HCT116 (cell line): Measurements from ENCODE around the gene ISOC2. TPM values are rescaled to one million over a fixed set of nuclear protein-coding genes. Genes with fewer than 3 reads are reported as not detected.
A peak's percentile ranks its signal among the peaks of the same experiment; 100 is the strongest.

Source experiments
- ATAC-seq: fragments of 200-7000 bp; cut with Tn5 transposase; 2 replicates; pipeline ENCODE4 v1.9.1; 2020; ENCODE audit warnings: mild to moderate bottlenecking, moderate library complexity
- BruUV-seq: library from RNA; stranded (reverse); fragments of 400-500 nt; replicated peaks from 2 replicates; lab custom pipeline; 2021; lab: Mats Ljungman, UMichigan
- CTCF ChIA-PET: fragments of 300-600 bp; sonication (Branson Sonifier 250); formaldehyde crosslinking; loops from one replicate; lab custom pipeline; 2021; ENCODE audit warnings: antibody characterized with exemption; lab: Charles Lee
- POLR2A ChIA-PET: fragments of 300-600, 350-600 bp; sonication (Branson Sonifier 250); formaldehyde crosslinking; loops from one replicate; lab custom pipeline; 2021; ENCODE audit warnings: antibody characterized with exemption; lab: Charles Lee
- RAD21 ChIA-PET, 2 experiments: fragments of 300-600 bp; sonication (Branson Sonifier 250); formaldehyde crosslinking; loops; one replicate each; lab custom pipeline; 2023; ENCODE audit warnings: low total read pairs in 2 of 2; ENCODE audit not compliant: uncharacterized antibody in 2 of 2, unreplicated experiment in 2 of 2, low non-redundant PET in 1 of 2; lab: Charles Lee
- DNase-seq: peaks from one replicate; pipeline ENCODE4 v3.0.0-alpha.2; 2010; ENCODE audit warnings: low read depth, low spot score
- H2AFZ ChIP-seq: fragments of 200-600 bp; shearing (Covaris generic), sonication (generic); 2 replicates; pipeline ENCODE4 v1.6.1; 2017; ENCODE audit warnings: low read depth, mixed run types, mixed read lengths, antibody characterized with exemption, low read length; ENCODE audit not compliant: poor library complexity, severe bottlenecking
- H3K27ac ChIP-seq: 2 replicates; pipeline ENCODE4 v1.5.1; 2012; ENCODE audit warnings: low read depth, low read length
- H3K27me3 ChIP-seq: fragments of 200-600 bp; sonication (generic); 2 replicates; pipeline ENCODE4 v1.6.1; 2016; ENCODE audit warnings: mixed run types, low read length, mixed read lengths; ENCODE audit not compliant: insufficient read depth
- H3K36me3 ChIP-seq, 2 experiments: fragments of 200-500 bp in 1 of 2; fragments of 200-600 bp in 1 of 2; sonication (Bioruptor generic) in 1 of 2; sonication (generic) in 1 of 2; 2 replicates each; pipeline versions ENCODE4 v1.5.1 to v1.6.1; 2014 to 2016; ENCODE audit warnings: low read length in 2 of 2, inconsistent platforms in 1 of 2, mixed read lengths in 1 of 2, mixed run types in 1 of 2; ENCODE audit not compliant: insufficient read depth in 2 of 2, control insufficient read depth in 1 of 2
- H3K4me1 ChIP-seq, 2 experiments: fragments of 200-600 bp in 1 of 2; sonication (generic) in 1 of 2; 2 replicates each; pipeline versions ENCODE4 v1.5.1 to v1.6.1; 2012 to 2017; ENCODE audit warnings: low read length in 2 of 2, inconsistent platforms in 1 of 2, mild to moderate bottlenecking in 1 of 2, mixed read lengths in 1 of 2, mixed run types in 1 of 2, moderate library complexity in 1 of 2; ENCODE audit not compliant: insufficient read depth in 2 of 2, control insufficient read depth in 1 of 2
- H3K4me2 ChIP-seq: fragments of 200-600 bp; sonication (generic); 2 replicates; pipeline ENCODE4 v1.6.1; 2017; ENCODE audit warnings: mixed run types, low read length, mixed read lengths
- H3K4me3 ChIP-seq, 2 experiments: fragments of 200-600 bp in 1 of 2; sonication (generic) in 1 of 2; replicated peaks in 1 of 2; 2 replicates each; pipeline ENCODE4 v1.5.1; 2011 to 2016; ENCODE audit warnings: low read length in 2 of 2, control low read depth in 1 of 2, low read depth in 1 of 2, mild to moderate bottlenecking in 1 of 2, mixed read lengths in 1 of 2, mixed run types in 1 of 2
- H3K79me2 ChIP-seq: fragments of 200-600 bp; sonication (generic); 2 replicates; pipeline ENCODE4 v1.6.1; 2017; ENCODE audit warnings: mild to moderate bottlenecking, mixed run types, low read length, moderate library complexity, mixed read lengths; ENCODE audit not compliant: insufficient read depth
- H3K9ac ChIP-seq: fragments of 200-600 bp; sonication (generic); 2 replicates; pipeline ENCODE4 v1.6.1; 2016; ENCODE audit warnings: low read length, mixed read lengths
- H3K9me2 ChIP-seq: fragments of 200-600 bp; sonication (generic), shearing (Covaris generic); 2 replicates; pipeline ENCODE4 v1.6.1; 2017; ENCODE audit warnings: mixed run types, mild to moderate bottlenecking, moderate library complexity; ENCODE audit not compliant: insufficient read depth
- H3K9me3 ChIP-seq, 2 experiments: fragments of 200-500 bp in 1 of 2; fragments of 200-600 bp in 1 of 2; sonication (Bioruptor generic) in 1 of 2; sonication (generic) in 1 of 2; 2 replicates each; pipeline ENCODE4 v1.6.1; 2014 to 2017; ENCODE audit warnings: low read length in 2 of 2, mixed read lengths in 2 of 2, inconsistent platforms in 1 of 2, low read depth in 1 of 2, mild to moderate bottlenecking in 1 of 2, mixed run types in 1 of 2, moderate library complexity in 1 of 2; ENCODE audit not compliant: control insufficient read depth in 1 of 2, insufficient read depth in 1 of 2
- H4K20me1 ChIP-seq: fragments of 200-600 bp; sonication (generic), shearing (Covaris generic); 2 replicates; pipeline ENCODE4 v1.6.1; 2017; ENCODE audit warnings: mixed run types, mild to moderate bottlenecking, moderate library complexity; ENCODE audit not compliant: insufficient read depth
- CEBPB ChIP-seq: IDR thresholded peaks from 2 replicates; pipeline ENCODE4 v1.6.1; 2012; ENCODE audit warnings: low read depth
- EZH2 ChIP-seq: fragments of 200-600 bp; sonication (generic); IDR thresholded peaks from 2 replicates; pipeline ENCODE4 v1.6.1; 2017; ENCODE audit warnings: antibody characterized with exemption, mixed run types
- EZH2phosphoT487 ChIP-seq: fragments of 200-600 bp; IDR thresholded peaks from 2 replicates; pipeline ENCODE4 v1.6.1; 2018; ENCODE audit warnings: antibody characterized with exemption, borderline replicate concordance
- FOSL1 ChIP-seq: IDR thresholded peaks from 2 replicates; pipeline ENCODE4 v1.6.1; 2012; ENCODE audit warnings: low read depth
- JUND ChIP-seq: IDR thresholded peaks from 2 replicates; pipeline ENCODE4 v1.6.1; 2012
- POLR2A ChIP-seq: IDR thresholded peaks from 2 replicates; pipeline ENCODE4 v1.7.0; 2011; ENCODE audit warnings: borderline replicate concordance; ENCODE audit not compliant: insufficient read depth, insufficient read length; ENCODE audit errors: extremely low read depth
- POLR2AphosphoS5 ChIP-seq: IDR thresholded peaks from 2 replicates; pipeline ENCODE4 v1.6.1; 2011; ENCODE audit warnings: mild to moderate bottlenecking, low read depth, low read length, moderate library complexity
- RAD21 ChIP-seq: IDR thresholded peaks from 2 replicates; pipeline ENCODE4 v1.6.1; 2012; ENCODE audit warnings: low read depth, mild to moderate bottlenecking
- SIN3A ChIP-seq: IDR thresholded peaks from 2 replicates; pipeline ENCODE4 v1.6.1; 2012; ENCODE audit warnings: low read depth
- SP1 ChIP-seq: IDR thresholded peaks from 2 replicates; pipeline ENCODE4 v1.6.1; 2012; ENCODE audit warnings: low read depth
- YY1 ChIP-seq: IDR thresholded peaks from 2 replicates; pipeline ENCODE4 v1.6.1; 2011; ENCODE audit warnings: low read length, low read depth, moderate library complexity, mild to moderate bottlenecking; ENCODE audit not compliant: insufficient replicate concordance; ENCODE audit errors: extremely low read depth
- ZFX ChIP-seq: fragments of 450-650 bp; IDR thresholded peaks from 2 replicates; pipeline ENCODE4 v1.6.1; 2017
- ZNF274 ChIP-seq: fragments of 200-500 bp; sonication (Bioruptor generic); IDR thresholded peaks from 2 replicates; pipeline ENCODE4 v1.6.1; 2014; ENCODE audit warnings: mild to moderate bottlenecking, low read depth, low read length, inconsistent platforms
- intact Hi-C: fragments of 100-400 bp; cut with micrococcal nuclease; formaldehyde crosslinking; loops from 2 replicates; pipeline ENCODE4 v1.10.0; 2022
- total RNA-seq: library from RNA; stranded (reverse); gene quantifications from one replicate; pipeline ENCODE4 v1.2.1, GENCODE V29; 2021; ENCODE audit not compliant: unreplicated experiment
- TF ChIP-seq, protein P1 (sequence below): IDR thresholded peaks from 2 replicates; pipeline ENCODE4 v1.6.1; 2012

ISOC2 gene
- total RNA-seq, 1 experiment from 2014 or later = 56.8 TPM

DNA sequence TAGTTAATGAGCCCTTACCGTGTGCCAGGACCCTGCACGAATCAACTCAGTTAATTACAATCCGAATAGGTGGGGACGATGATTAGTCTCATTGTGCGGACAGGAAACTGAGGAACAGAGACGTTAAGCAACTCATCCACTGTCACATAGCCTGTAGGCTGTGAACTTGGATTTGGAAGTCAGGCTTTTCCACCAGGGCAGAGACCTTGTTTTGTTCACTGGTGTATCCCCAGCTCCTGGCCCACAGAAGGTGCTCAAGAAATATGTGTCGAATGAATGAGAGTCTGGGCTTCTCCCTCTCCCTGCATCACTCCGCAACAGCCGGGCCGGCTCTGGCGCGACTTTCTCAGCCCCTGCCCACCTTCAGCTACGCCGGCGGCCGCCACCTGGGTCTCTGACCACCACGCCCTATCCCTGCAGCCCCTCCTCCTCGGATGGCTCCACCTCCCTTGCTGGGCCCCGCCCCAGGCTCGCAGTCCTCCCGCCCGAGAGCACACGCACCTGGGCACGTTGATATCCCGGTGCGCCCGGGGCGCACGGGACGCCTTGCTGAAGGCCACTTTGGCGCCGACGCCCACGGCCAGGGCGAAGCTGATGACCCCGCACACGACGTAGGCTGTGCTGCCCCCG lies 19.6 kb downstream of the ISOC2 start:
- TF ChIP-seq, protein P1, sequence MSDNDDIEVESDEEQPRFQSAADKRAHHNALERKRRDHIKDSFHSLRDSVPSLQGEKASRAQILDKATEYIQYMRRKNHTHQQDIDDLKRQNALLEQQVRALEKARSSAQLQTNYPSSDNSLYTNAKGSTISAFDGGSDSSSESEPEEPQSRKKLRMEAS = peak; percentile 58; the same call in 1 of the 2 replicates
- no peak for TF ChIP-seq ZFX
- Histone ChIP-seq H3K4me1 (peaks cover 0 to 10% of the 10 kb centered on the region in 2 experiments; a peak in 2 of 4 replicates), H3K9me2 (no peaks in the 10 kb centered on the region), H2AFZ (no peak overlapping the region), H3K9me3 (no peaks in the 10 kb centered on the region), H3K27me3 (peaks cover 19% of the 10 kb centered on the region; the same call in 1 of the 2 replicates), H3K79me2 (no peaks in the 10 kb centered on the region), H4K20me1 (no peaks in the 10 kb centered on the region), H3K9ac (no peak overlapping the region), H3K36me3 (no peaks in the 10 kb centered on the region), H3K4me2 (peak overlapping the region; percentile 40), H3K4me3 (no peak overlapping the region), H3K27ac (no peak overlapping the region)
- ChIA-PET RAD21 (no interaction called here), CTCF (no interaction called here), POLR2A (no interaction called here)
- DNase-seq (no peak), ATAC-seq (peak; percentile 72)
- intact Hi-C loops = loop anchor here (10.0 kb wide), 1 partner anchor 227 kb away; no protein-coding TSS in a partner anchor
- BruUV-seq = no TSS peak

DNA sequence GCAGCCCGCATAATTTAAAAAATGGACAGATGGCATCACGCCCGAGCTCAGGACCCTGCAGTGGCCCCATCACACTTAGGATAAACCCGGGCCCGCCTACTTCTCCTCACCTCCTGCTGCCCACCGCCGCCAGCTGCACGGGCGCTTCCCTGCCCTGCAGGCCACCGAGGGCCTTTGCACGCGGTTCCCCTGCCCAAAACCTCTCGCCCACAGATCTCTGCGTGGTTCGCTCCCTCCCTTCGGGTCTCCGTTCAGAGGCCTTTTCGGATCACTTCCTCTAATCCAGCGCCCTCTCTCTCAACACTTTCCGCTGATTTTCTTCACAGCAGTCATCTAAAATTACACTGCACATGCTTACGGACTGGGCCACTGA lies 20.1 kb downstream of the ISOC2 start:
- CTCF ChIA-PET = no interaction called here
- Histone ChIP-seq H2AFZ (no peak overlapping the region), H3K9me3 (no peaks in the 10 kb centered on the region)

More for the DNA sequence above, 20.1 kb downstream of the ISOC2 start:
- H3K4me1 ChIP-seq = peaks cover 0 to 10% of the 10 kb centered on the region in 2 experiments; a peak in 2 of 4 replicates
- H3K4me2 ChIP-seq = peak overlapping the region; percentile 40; the same call in 1 of the 2 replicates
- no peaks in the 10 kb centered on the region for H4K20me1 ChIP-seq
- BruUV-seq = no TSS peak
- no peaks in the 10 kb centered on the region for H3K9me2 ChIP-seq
- H3K4me3 ChIP-seq = no peak overlapping the region
- H3K79me2 ChIP-seq = no peaks in the 10 kb centered on the region
- ATAC-seq (no peak), DNase-seq (no peak)
- no peak overlapping the region for H3K9ac ChIP-seq
- RAD21 ChIA-PET = no interaction called here
- no peaks in the 10 kb centered on the region for H3K36me3 ChIP-seq
- intact Hi-C loops = loop anchor here (10.0 kb wide), 1 partner anchor 227 kb away; no protein-coding TSS in a partner anchor
- TF ChIP-seq FOSL1 (no peak), EZH2 (no peak), SP1 (no peak), YY1 (no peak), ZNF274 (no peak), EZH2phosphoT487 (no peak), RAD21 (no peak), POLR2AphosphoS5 (no peak), CEBPB (no peak), POLR2A (no peak), SIN3A (no peak), ZFX (no peak), JUND (no peak)
- TF ChIP-seq, protein P1 = no peak
- TF ChIP-seq, all 23 proteins: peak for 0
- no peak overlapping the region for H3K27ac ChIP-seq
- H3K27me3 ChIP-seq = peaks cover 19% of the 10 kb centered on the region; the same call in 1 of the 2 replicates
- POLR2A ChIA-PET = no interaction called here
